NOMO-1 (cell line): ENCODE results near the gene CACNA1G.
A peak's percentile ranks its signal among the peaks of the same experiment; 100 is the strongest.

Experiments
- DNase-seq, 2 experiments: peaks; one replicate each; lab custom pipeline; 2025; ENCODE audit not compliant: unreplicated experiment in 2 of 2; lab: John Stamatoyannopoulos, UW

CACNA1G gene

GRCh38 chr17:50608700-50609379, 48.3 kb downstream of the CACNA1G start:
- DNase-seq: no peak

DNA sequence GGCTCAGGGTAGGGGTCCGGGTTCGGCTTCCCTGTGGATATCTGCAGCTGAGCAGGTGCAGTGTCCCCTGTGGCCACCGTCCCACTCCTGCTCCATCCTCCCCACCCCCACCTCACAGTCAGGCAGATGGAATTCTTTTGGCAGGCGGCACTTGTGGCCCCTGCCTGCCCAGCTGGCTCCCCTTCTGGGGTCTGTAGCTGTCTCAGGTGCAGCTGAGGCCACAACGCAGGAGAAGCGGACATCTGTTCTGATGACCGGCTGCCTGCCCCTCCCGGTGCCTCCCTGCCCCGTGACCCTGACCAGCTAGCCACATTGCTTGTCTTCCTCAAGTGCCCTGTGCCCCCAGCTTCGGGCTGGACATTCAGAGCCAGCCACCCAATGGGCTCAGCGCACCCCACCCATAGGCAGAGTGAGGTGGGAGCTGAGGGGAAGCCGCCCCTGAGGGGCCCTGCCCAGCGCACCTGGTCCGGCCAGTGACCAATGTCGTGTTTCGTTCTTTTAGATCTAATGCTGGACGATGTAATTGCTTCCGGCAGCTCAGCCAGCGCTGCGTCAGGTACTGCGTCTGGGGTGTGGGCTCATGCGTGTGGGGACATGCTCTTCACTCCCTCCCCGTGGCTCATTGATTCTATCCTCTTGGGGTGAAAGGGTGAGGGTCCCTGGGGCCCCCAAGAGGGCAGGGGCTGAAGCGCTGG, 49.0 kb downstream of the CACNA1G start:
- no peak for DNase-seq

DNA sequence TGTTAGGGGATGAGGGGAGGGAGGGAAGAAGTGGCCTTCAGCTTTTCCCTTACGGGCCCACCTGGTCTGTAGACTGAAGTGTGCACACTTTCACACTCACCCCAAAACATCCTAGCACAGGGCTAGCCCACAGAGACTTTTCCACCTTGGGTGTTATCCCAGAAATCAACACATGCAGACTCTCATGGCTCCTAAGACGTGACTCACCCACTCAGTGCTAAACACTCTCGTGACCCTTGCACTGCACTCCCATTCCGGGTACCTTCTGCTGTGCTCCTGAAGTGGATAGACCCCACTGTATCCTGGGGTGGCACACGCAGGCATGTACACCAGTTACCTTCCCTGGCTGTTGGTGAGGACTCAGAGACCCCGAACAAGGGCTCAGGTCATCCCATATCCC, 51.1 kb downstream of the CACNA1G start:
- DNase-seq: no peak

DNA sequence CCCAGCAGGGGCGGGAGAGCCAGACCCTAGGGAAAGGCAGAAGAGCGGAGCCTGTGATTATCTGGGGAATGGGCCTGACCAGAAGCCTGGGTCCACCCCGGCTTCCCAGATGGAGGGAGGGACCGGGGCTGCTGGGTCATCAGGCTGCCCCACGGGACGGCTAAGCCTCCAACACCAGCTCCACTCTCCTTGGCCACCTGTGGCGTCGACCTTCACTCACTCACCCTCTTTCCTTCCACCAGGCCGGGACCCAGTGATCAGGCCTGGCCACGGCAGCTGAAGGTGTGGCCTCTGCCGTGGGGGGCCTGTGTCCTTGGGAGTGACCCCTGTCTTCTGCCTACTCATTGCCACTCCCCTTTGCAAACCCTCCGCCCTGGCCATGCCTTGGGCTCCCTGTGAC, 51.8 kb downstream of the CACNA1G start:
- DNase-seq: no peak

DNA sequence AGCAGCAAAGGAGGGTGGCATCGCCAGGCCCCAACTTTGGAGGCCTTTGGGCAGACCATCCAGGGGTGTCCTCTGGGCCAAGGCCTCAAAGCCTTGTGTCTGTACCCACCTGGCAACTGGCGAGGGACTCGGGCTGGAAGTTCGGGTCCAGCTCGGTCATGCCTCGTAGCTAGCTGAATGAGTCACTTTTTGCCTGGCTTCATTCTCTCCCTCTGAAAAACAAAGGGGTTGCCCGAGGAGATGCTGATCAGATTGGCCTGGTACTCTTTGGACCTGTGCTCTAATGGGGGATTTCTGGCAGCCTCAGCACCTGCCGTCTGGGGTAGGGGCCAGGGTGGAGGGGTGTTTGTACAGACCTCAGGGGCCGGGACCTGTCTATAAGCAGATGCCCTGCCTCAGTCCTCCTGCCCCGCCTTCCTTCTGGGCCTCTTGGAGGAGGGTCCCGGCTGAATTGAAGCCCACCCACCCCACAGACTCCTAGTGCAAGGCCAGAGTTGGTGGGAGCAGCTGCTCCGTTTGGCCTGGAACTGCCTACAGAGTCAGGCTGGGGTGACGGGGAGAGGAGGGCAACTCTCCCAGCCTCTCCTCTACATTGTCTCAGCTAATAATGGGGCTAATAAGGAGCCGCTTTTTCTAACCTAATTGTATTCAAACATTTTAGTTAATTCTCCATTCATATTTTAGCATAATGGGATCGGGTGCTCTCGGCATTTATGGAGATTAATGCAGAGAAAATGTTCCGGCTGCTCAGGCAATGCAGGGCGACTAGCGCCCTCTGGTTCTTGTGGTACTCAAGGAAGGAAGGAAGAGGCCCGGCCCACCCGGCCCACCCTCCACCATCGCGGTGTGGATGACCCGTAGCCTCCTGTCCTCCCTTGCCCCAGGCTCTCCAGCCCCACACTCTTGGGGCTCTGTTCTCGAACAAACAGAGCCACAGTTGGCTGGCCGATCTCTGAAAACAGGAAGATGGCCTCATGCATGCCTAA, 52.8 kb downstream of the CACNA1G start:
- DNase-seq: no peak

- no peak for DNase-seq
Observed at GRCh38 chr17:50614471-50615051, 54.0 kb downstream of the CACNA1G start.

- no peak for DNase-seq
Observed at GRCh38 chr17:50615828-50616227, 55.3 kb downstream of the CACNA1G start.

DNA sequence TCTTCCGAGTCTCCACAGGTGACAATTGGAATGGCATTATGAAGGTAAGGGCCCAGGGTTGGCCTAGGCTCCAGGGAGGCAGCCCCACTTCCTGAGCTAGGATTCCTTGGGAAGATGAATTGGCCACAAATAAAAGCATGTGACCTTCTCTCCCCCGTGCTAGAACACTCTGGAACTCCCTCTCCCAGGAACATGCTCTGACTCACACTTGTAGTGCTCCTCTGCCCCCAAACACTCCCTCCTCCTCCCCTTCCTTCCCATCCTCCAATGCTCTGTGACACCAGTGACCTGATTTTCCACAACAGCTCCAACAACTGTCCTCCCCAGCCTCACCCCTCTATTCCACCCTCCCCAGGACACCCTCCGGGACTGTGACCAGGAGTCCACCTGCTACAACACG, 57.8 kb downstream of the CACNA1G start:
- no peak for DNase-seq

- DNase-seq: peak; percentile 58 to 69
Observed at GRCh38 chr17:50618941-50619340, 58.4 kb downstream of the CACNA1G start.

- DNase-seq: no peak
Observed at GRCh38 chr17:50619489-50619888, 59.0 kb downstream of the CACNA1G start.

- no peak for DNase-seq
Observed at GRCh38 chr17:50620237-50620636, 59.7 kb downstream of the CACNA1G start.

DNA sequence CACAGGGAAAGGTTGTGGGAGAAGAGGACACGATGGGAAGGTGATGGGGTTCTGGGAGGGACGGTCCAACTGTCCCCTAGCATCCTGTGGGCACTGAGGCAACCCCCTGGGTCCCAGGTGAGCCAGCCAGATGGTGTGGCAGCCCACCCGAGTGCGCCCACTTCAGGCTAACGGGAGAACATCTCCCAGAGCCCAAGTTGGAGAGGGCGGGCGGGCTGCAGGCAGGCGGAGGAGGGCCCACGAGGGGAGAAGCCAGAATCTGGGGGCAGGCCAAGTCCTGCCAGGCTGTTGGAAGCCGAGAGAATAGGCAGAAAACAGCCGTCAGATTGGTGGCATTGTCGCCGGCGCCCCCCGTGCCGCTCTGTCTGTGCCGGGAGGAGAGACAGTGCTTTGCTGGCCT, 60.3 kb downstream of the CACNA1G start:
- DNase-seq: no peak

DNA sequence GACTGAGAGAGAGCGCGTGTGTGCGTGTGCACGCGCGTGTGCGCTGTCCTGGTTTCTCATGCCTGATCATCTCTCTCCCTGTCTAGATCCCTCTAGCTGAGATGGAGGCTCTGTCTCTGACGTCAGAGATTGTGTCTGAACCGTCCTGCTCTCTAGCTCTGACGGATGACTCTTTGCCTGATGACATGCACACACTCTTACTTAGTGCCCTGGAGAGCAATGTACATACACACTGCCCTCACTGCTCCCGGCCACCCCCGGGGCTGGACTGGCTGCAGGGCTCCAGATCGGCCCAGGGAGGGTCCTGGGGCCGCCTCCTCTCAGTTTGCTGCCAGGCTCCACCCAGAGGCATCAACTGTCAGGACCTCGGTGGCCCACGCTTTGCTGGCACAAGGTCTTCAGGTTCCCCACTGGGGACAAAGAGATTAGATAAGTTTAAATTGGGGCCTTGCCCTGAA, 61.1 kb downstream of the CACNA1G start:
- no peak for DNase-seq

- DNase-seq: no peak
Observed at GRCh38 chr17:50624321-50624934, 63.9 kb downstream of the CACNA1G start.

DNA sequence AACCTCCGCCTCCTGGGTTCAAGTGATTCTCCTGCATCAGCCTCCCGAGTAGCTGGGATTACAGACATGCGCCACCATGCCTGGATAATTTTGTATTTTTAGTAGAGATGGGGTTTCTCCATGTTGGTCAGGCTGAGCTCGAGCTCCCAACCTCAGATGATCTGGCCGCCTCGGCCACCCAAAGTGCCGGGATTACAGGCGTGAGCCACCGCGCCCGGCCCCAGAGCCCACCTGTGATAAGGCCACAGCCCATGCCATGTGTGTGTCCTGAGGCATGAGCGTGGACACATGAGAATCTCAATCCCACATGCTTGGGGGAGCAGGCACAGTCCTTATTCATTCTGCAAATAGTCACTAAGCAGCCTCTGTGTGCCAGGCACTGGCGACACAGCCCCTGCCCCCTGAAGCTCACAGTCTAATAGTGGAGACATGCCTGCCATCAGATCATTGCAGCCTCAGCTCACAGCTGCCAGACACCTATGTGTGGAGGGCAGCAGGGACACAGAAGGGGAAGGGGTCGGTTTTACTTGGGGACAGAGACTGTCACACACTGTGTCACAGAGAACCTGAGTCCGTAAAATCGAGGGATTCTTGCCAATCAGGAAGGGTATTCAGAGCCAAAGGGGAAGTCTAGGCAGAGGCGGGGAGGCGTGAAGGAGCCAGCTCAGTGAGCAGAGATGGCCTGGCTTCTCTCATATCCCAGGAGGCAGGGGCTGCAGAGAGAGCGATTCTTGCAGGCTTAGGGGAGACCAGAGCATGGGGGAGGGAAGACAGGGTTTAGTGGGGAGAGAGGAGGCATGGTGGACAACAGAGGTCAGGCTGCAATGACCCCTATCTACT, 64.7 kb downstream of the CACNA1G start:
- no peak for DNase-seq

GRCh38 chr17:50626037-50626574, 65.6 kb downstream of the CACNA1G start:
- peak; percentile 43 for DNase-seq

GRCh38 chr17:50627036-50627781, 66.7 kb downstream of the CACNA1G start:
- no peak for DNase-seq

GRCh38 chr17:50627782-50628601, 67.5 kb downstream of the CACNA1G start:
- DNase-seq: no peak
